IMR-90 (cell line): Measurements from ENCODE around the gene PRKCH. TPM values are rescaled to one million over a fixed set of nuclear protein-coding genes. Genes with fewer than 3 reads are reported as not detected.

Experiments used
- ATAC-seq: fragments of 200-7000 bp; cut with Tn5 transposase; 2 replicates; pipeline ENCODE4 v1.9.1; 2020; ENCODE audit warnings: low read depth, mild to moderate bottlenecking, moderate library complexity
- BruUV-seq: library from RNA; stranded (reverse); fragments of 400-500 nt; replicated peaks from 2 replicates; lab custom pipeline; 2021; lab: Mats Ljungman, UMichigan
- CTCF ChIA-PET: fragments of 300-600 bp; formaldehyde crosslinking; extraction: SDS; loops from one replicate; lab custom pipeline; 2021; ENCODE audit warnings: antibody characterized with exemption; lab: Yijun Ruan, JAX
- POLR2A ChIA-PET: fragments of 300-600 bp; sonication (Branson Sonifier 250); formaldehyde crosslinking; loops from one replicate; lab custom pipeline; 2022; ENCODE audit warnings: antibody characterized with exemption; ENCODE audit not compliant: unreplicated experiment; lab: Charles Lee
- DNase-seq: peaks from one replicate; pipeline ENCODE4 v3.0.0; 2013
- H2AFZ ChIP-seq: replicated peaks from 2 replicates; pipeline ENCODE3; 2013; ENCODE audit warnings: low read length, mild to moderate bottlenecking; ENCODE audit not compliant: poor library complexity
- H2AK5ac ChIP-seq: 2 replicates; pipeline ENCODE4 v1.6.1; 2013; ENCODE audit warnings: low read depth, low read length, inconsistent platforms
- H2AK9ac ChIP-seq: replicated peaks from 2 replicates; pipeline ENCODE3; 2013; ENCODE audit warnings: mild to moderate bottlenecking, low read depth, low read length, moderate library complexity; ENCODE audit not compliant: poor library complexity
- H2BK120ac ChIP-seq: 2 replicates; pipeline ENCODE4 v1.6.1; 2013; ENCODE audit warnings: low read depth, low read length, inconsistent platforms
- H2BK15ac ChIP-seq: 3 replicates; pipeline ENCODE4 v1.6.1; 2013; ENCODE audit warnings: low read depth, low read length, inconsistent platforms
- H2BK20ac ChIP-seq: 2 replicates; pipeline ENCODE4 v1.6.1; 2013; ENCODE audit warnings: low read depth, mild to moderate bottlenecking, inconsistent platforms, low read length, moderate library complexity
- H2BK5ac ChIP-seq: 2 replicates; pipeline ENCODE4 v1.6.1; 2013; ENCODE audit warnings: mild to moderate bottlenecking, low read depth, low read length, inconsistent platforms; ENCODE audit not compliant: poor library complexity, severe bottlenecking
- H3K14ac ChIP-seq: replicated peaks from 2 replicates; pipeline ENCODE4 v1.6.1; 2013; ENCODE audit warnings: low read depth, low read length, inconsistent platforms
- H3K18ac ChIP-seq: 2 replicates; pipeline ENCODE4 v1.6.1; 2013; ENCODE audit warnings: low read depth, low read length, control low read depth
- H3K23ac ChIP-seq: 2 replicates; pipeline ENCODE4 v1.6.1; 2013; ENCODE audit warnings: low read depth, low read length, inconsistent platforms
- H3K27ac ChIP-seq: 2 replicates; pipeline ENCODE4 v1.5.1; 2013; ENCODE audit warnings: mild to moderate bottlenecking, control low read depth, low read length; ENCODE audit not compliant: insufficient read depth
- H3K27me3 ChIP-seq: 2 replicates; pipeline ENCODE4 v1.6.1; 2013; ENCODE audit warnings: low read length; ENCODE audit not compliant: control insufficient read depth, insufficient read depth
- H3K36me3 ChIP-seq: 2 replicates; pipeline ENCODE4 v1.6.1; 2013; ENCODE audit warnings: low read length, mixed read lengths; ENCODE audit not compliant: control insufficient read depth, insufficient read depth
- H3K4ac ChIP-seq: 2 replicates; pipeline ENCODE4 v1.6.1; 2013; ENCODE audit warnings: low read depth, low read length, inconsistent platforms
- H3K4me1 ChIP-seq: 2 replicates; pipeline ENCODE4 v1.6.1; 2013; ENCODE audit warnings: low read length, mixed read lengths; ENCODE audit not compliant: control insufficient read depth, insufficient read depth
- H3K4me2 ChIP-seq: 2 replicates; pipeline ENCODE4 v1.6.1; 2013; ENCODE audit warnings: low read depth, mild to moderate bottlenecking, control low read depth, low read length, moderate library complexity
- H3K4me3 ChIP-seq: 2 replicates; pipeline ENCODE4 v1.5.1; 2013; ENCODE audit warnings: low read depth, mild to moderate bottlenecking, control low read depth, low read length, moderate library complexity; ENCODE audit not compliant: insufficient read depth
- H3K56ac ChIP-seq: 2 replicates; pipeline ENCODE4 v1.6.1; 2013; ENCODE audit warnings: low read length, inconsistent platforms; ENCODE audit not compliant: insufficient read depth; ENCODE audit errors: extremely low read depth
- H3K79me1 ChIP-seq, 2 experiments: 2 replicates each; pipeline ENCODE4 v1.6.1; 2013; ENCODE audit warnings: low read length in 2 of 2, inconsistent platforms in 1 of 2, low read depth in 1 of 2
- H3K9ac ChIP-seq: 2 replicates; pipeline ENCODE4 v1.6.1; 2013; ENCODE audit warnings: low read depth, low read length, control low read depth
- H3K9me1 ChIP-seq: 2 replicates; pipeline ENCODE4 v1.6.1; 2013; ENCODE audit warnings: low read length, inconsistent platforms; ENCODE audit not compliant: insufficient read depth
- H3K9me3 ChIP-seq: 2 replicates; pipeline ENCODE4 v1.6.1; 2013; ENCODE audit warnings: low read length; ENCODE audit not compliant: control insufficient read depth, insufficient read depth
- H4K20me1 ChIP-seq: 2 replicates; pipeline ENCODE4 v1.6.1; 2013; ENCODE audit warnings: low read length, inconsistent platforms; ENCODE audit not compliant: insufficient read depth
- H4K5ac ChIP-seq: 2 replicates; pipeline ENCODE4 v1.6.1; 2013; ENCODE audit warnings: mild to moderate bottlenecking, low read depth, low read length, control low read depth
- H4K8ac ChIP-seq, 2 experiments: 2 replicates each; pipeline ENCODE4 v1.6.1; 2013; ENCODE audit warnings: low read depth in 2 of 2, low read length in 2 of 2, control low read depth in 1 of 2, inconsistent platforms in 1 of 2
- H4K91ac ChIP-seq: 2 replicates; pipeline ENCODE4 v1.6.1; 2013; ENCODE audit warnings: low read depth, low read length, inconsistent platforms; ENCODE audit not compliant: insufficient read depth
- MAZ ChIP-seq: IDR thresholded peaks from 2 replicates; pipeline ENCODE4 v1.6.1; 2012; ENCODE audit warnings: low read depth, mild to moderate bottlenecking, low read length, improper control_type of control experiment, moderate library complexity, borderline replicate concordance
- POLR2A ChIP-seq: IDR thresholded peaks from 2 replicates; pipeline ENCODE4 v1.6.1; 2012; ENCODE audit warnings: mild to moderate bottlenecking, low read depth, low read length
- WGBS, 2 experiments: methylation state at CpG; one replicate each; pipeline versions ENCODE4 v1.1.5 to v1.1.7; 2013; ENCODE audit warnings: missing lambda C conversion rate in 2 of 2; ENCODE audit not compliant: insufficient read length in 1 of 2; ENCODE audit errors: extremely low coverage in 2 of 2; 5-methylcytosine and 5-hydroxymethylcytosine counted together
- dilution Hi-C: fragments of 300-500 bp; cut with HindIII; formaldehyde crosslinking; loops from one replicate; pipeline ENCODE4 v1.14.3; 2018; ENCODE audit warnings: low sequenced_read_pairs; ENCODE audit not compliant: unreplicated experiment
- in situ Hi-C: fragments of 300-500 bp; cut with MboI; formaldehyde crosslinking; loops from 3 replicates; pipeline ENCODE4 v1.14.3; 2019; ENCODE audit warnings: low sequenced_read_pairs, inconsistent platforms, mixed read lengths
- intact Hi-C: fragments of 100-400 bp; cut with micrococcal nuclease; formaldehyde crosslinking; loops from 2 replicates; pipeline ENCODE4 v1.10.0; 2022
- polyA plus RNA-seq, 3 experiments: library from polyadenylated mRNA; depleted of rRNA; stranded (reverse); fragments of >200 nt; gene quantifications; 2 replicates each; pipeline ENCODE4 v1.2.3, GENCODE V29; 2012; ENCODE audit warnings: low replicate concordance in 1 of 3
- total RNA-seq: library from RNA; depleted of rRNA; stranded (reverse); fragments of >200 nt; gene quantifications from 2 replicates; pipeline ENCODE4 v1.2.3, GENCODE V29; 2012

Gene PRKCH
- total and polyA plus RNA-seq, 2 of the 4 experiments (the other 2 are of a cell fraction) = 1.6 to 2.3 TPM

GRCh38 chr14:61329478-61330051, 8.2 kb downstream of the PRKCH start:
- no peak overlapping the region for H3K9ac ChIP-seq
- H2BK20ac ChIP-seq = no peak overlapping the region
- POLR2A ChIA-PET = no interaction called here
- no peak overlapping the region for H4K91ac ChIP-seq
- no peaks in the 10 kb centered on the region for H3K9me1 ChIP-seq
- intact Hi-C loops = no loop called here
- H3K27me3 ChIP-seq = peaks cover 26% of the 10 kb centered on the region
- ATAC-seq (no peak), DNase-seq (no peak)
- TF ChIP-seq MAZ = no peak
- TF ChIP-seq POLR2A = no peak
- no peaks in the 10 kb centered on the region for H3K79me1 ChIP-seq
- no peak overlapping the region for H3K18ac ChIP-seq
- no peak overlapping the region for H4K8ac ChIP-seq
- H3K56ac ChIP-seq = no peak overlapping the region
- no peak overlapping the region for H3K4ac ChIP-seq
- no peak overlapping the region for H2AFZ ChIP-seq
- H4K5ac ChIP-seq = no peak overlapping the region
- H2BK15ac ChIP-seq = no peak overlapping the region
- no peaks in the 10 kb centered on the region for H4K20me1 ChIP-seq
- H2BK120ac ChIP-seq = no peak overlapping the region
- BruUV-seq = no TSS peak
- H2BK5ac ChIP-seq = no peak overlapping the region
- no peaks in the 10 kb centered on the region for H3K4me1 ChIP-seq
- no peak overlapping the region for H3K14ac ChIP-seq
- H3K4me3 ChIP-seq = no peak overlapping the region
- H2AK9ac ChIP-seq = no peak overlapping the region
- CTCF ChIA-PET = no interaction called here
- 75% methylated on average over 6 of the region's 8 CpGs; no CpG with 5 or more reads in 1 of the 2 experiments for WGBS, 2 experiments
- dilution Hi-C loops = no loop called here
- no peak overlapping the region for H3K27ac ChIP-seq
- H2AK5ac ChIP-seq = no peak overlapping the region
- no peak overlapping the region for H3K4me2 ChIP-seq
- no peak overlapping the region for H3K23ac ChIP-seq
- H3K9me3 ChIP-seq = no peaks in the 10 kb centered on the region
- H3K36me3 ChIP-seq = no peaks in the 10 kb centered on the region
- in situ Hi-C loops = no loop called here
